ENCODE data around the gene DMRT1.

Gene DMRT1

GRCh38 chr9:841371-842209 lies at the start of gene DMRT1:
TSS of gene DMRT1 (plus strand) at chr9:841697. CDS start at chr9:841839, 142 bp downstream.
- no peak for DNase-seq (ENCODE audit: low spot score)
- no peak for TF ChIP-seq CTCF (IDR thresholded peaks at IDR 0.05; ENCODE audit: extremely low read depth, missing control alignments)

- peak; percentile 0 for DNase-seq (ENCODE audit: low spot score)
- no peak for TF ChIP-seq CTCF (IDR thresholded peaks at IDR 0.05; ENCODE audit: extremely low read depth, missing control alignments)
These were observed 48.9 kb upstream of the DMRT1 start for GRCh38 chr9:792331-793260.

- no peak for DNase-seq (ENCODE audit: low spot score)
- no peak for TF ChIP-seq CTCF (IDR thresholded peaks at IDR 0.05; ENCODE audit: extremely low read depth, missing control alignments)
These were observed 47.1 kb upstream of the DMRT1 start for GRCh38 chr9:794386-794785.

GRCh38 chr9:795869-796268 lies 45.6 kb upstream of the DMRT1 start:
- DNase-seq (ENCODE audit: low spot score) = no peak
- TF ChIP-seq CTCF (IDR thresholded peaks at IDR 0.05; ENCODE audit: extremely low read depth, missing control alignments) = no peak

- no peak for TF ChIP-seq CTCF (IDR thresholded peaks at IDR 0.05; ENCODE audit: extremely low read depth, missing control alignments)
- no peak for DNase-seq (ENCODE audit: low spot score)
These were observed 40.8 kb upstream of the DMRT1 start for GRCh38 chr9:800591-801150.

- TF ChIP-seq CTCF (IDR thresholded peaks at IDR 0.05; ENCODE audit: extremely low read depth, missing control alignments) = no peak
- DNase-seq (ENCODE audit: low spot score) = no peak
These were observed 40.0 kb upstream of the DMRT1 start for GRCh38 chr9:801399-802071.
